Measurements from ENCODE around the gene PITPNC1. TPM values are rescaled to one million over a fixed set of nuclear protein-coding genes. Genes with fewer than 3 reads are reported as not detected.

The PITPNC1 gene
- total and polyA plus RNA-seq, 2 donors (not counting 3 experiments of a cell fraction or from before 2014, with no cell fraction given), result 2.4 to 9.6 TPM

DNA sequence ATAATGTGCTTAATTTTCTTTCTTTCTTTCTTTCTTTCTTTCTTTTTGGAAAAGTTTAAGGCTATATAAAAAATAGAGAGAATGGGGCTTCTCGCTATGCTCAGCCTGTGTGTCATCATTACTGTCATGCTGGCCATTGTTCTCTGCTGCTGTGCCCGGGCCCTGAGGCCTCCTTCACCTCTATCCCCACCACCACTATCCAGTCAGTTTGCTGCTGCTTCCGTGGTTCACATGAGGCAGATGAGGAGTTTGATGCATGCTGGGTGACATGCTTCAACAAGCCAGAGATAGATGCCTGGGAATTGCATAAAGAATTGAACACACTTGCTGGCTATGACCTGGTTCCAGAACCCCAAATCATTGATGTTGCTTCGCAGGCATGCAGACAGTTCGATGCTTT, 36.3 kb downstream of the PITPNC1 start:
- no peaks in the 10 kb centered on the region for H3K9me1 ChIP-seq (replicated peaks; ENCODE audit: control insufficient read depth, extremely low read depth, insufficient read depth, low read length)
- POLR2A ChIA-PET, result no interaction called here
- peaks cover 2% of the 10 kb centered on the region for H4K20me1 ChIP-seq (replicated peaks; ENCODE audit: control insufficient read depth, extremely low read depth, insufficient read depth, low read length)
- H3K9ac ChIP-seq (replicated peaks; ENCODE audit: extremely low read depth, insufficient read depth, low read length), result no peak overlapping the region
- CTCF ChIA-PET, result no interaction called here
- dilution Hi-C loops (cut with MboI; ENCODE audit: extremely low pct_ligation_motif_present, low sequenced_read_pairs), result no loop called here
- H3K4me1 ChIP-seq (ENCODE audit: control insufficient read depth, extremely low read depth, insufficient read depth, low read length), result no peaks in the 10 kb centered on the region
- no peak overlapping the region for H3K27ac ChIP-seq (ENCODE audit: insufficient read depth, low read depth, low read length)
- TF ChIP-seq FOS (IDR thresholded peaks at IDR 0.05; ENCODE audit: borderline replicate concordance, insufficient read depth, low read length), result no peak
- TF ChIP-seq, protein P1, sequence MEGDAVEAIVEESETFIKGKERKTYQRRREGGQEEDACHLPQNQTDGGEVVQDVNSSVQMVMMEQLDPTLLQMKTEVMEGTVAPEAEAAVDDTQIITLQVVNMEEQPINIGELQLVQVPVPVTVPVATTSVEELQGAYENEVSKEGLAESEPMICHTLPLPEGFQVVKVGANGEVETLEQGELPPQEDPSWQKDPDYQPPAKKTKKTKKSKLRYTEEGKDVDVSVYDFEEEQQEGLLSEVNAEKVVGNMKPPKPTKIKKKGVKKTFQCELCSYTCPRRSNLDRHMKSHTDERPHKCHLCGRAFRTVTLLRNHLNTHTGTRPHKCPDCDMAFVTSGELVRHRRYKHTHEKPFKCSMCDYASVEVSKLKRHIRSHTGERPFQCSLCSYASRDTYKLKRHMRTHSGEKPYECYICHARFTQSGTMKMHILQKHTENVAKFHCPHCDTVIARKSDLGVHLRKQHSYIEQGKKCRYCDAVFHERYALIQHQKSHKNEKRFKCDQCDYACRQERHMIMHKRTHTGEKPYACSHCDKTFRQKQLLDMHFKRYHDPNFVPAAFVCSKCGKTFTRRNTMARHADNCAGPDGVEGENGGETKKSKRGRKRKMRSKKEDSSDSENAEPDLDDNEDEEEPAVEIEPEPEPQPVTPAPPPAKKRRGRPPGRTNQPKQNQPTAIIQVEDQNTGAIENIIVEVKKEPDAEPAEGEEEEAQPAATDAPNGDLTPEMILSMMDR (IDR thresholded peaks at IDR 0.05; ENCODE audit: extremely low read depth in 1 of 2, insufficient read depth in 1 of 2, low read depth in 1 of 2, low read length in 2 of 2), result no peak
- TF ChIP-seq, protein P2, sequence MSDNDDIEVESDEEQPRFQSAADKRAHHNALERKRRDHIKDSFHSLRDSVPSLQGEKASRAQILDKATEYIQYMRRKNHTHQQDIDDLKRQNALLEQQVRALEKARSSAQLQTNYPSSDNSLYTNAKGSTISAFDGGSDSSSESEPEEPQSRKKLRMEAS (IDR thresholded peaks at IDR 0.05; ENCODE audit: insufficient read depth, insufficient read length), result no peak
- TF ChIP-seq MYC (IDR thresholded peaks at IDR 0.05; ENCODE audit: low read depth, low read length), result no peak
- TF ChIP-seq EZH2 (IDR thresholded peaks at IDR 0.05; ENCODE audit: borderline replicate concordance, low read depth, low read length, severe bottlenecking), result no peak
- TF ChIP-seq POLR2AphosphoS5 (IDR thresholded peaks at IDR 0.05; ENCODE audit: insufficient read depth, low read depth, low read length), result no peak
- no peak for TF ChIP-seq POLR2A (IDR thresholded peaks at IDR 0.05; ENCODE audit: low read depth, low read length)
- no peak for TF ChIP-seq JUN (IDR thresholded peaks at IDR 0.05; ENCODE audit: borderline replicate concordance, insufficient read depth, insufficient read length, low read depth)
- no peak for TF ChIP-seq GATA2 (IDR thresholded peaks at IDR 0.05; ENCODE audit: insufficient read depth, insufficient read length, low read depth, low read length)
- no peaks in the 10 kb centered on the region for H3K36me3 ChIP-seq (ENCODE audit: control insufficient read depth in 2 of 2, extremely low read depth in 1 of 2, insufficient read depth in 2 of 2, low read length in 2 of 2)
- intact Hi-C loops (cut with micrococcal nuclease), result no loop called here
- no peak for FAIRE-seq
- H2AFZ ChIP-seq (ENCODE audit: low read depth, low read length), result no peak overlapping the region
- H3K9me3 ChIP-seq (replicated peaks; ENCODE audit: control insufficient read depth, insufficient read depth, low read length), result no peaks in the 10 kb centered on the region
- H3K27me3 ChIP-seq (ENCODE audit: control insufficient read depth in 2 of 2, insufficient read depth in 2 of 2, low read length in 2 of 2), result no peaks in the 10 kb centered on the region
- no peak overlapping the region for H3K4me3 ChIP-seq (replicated peaks in 1 of 3; ENCODE audit: insufficient read depth in 1 of 3, low read depth in 1 of 3, low read length in 3 of 3)
- no TSS peak for BruUV-seq (replicated peaks)
- DNase-seq (ENCODE audit: low read depth, low spot score), result no peak
- H3K4me2 ChIP-seq (ENCODE audit: insufficient read depth, low read length), result no peak overlapping the region
- no peaks in the 10 kb centered on the region for H3K79me2 ChIP-seq (ENCODE audit: control insufficient read depth, insufficient read depth, low read length)

Measured in endothelial cell of umbilical vein (primary cell).